Left ventricle myocardium superior (tissue), 1 donor: ENCODE results near the gene KRT17. TPM values are rescaled to one million over a fixed set of nuclear protein-coding genes. Genes with fewer than 3 reads are reported as not detected.
"Not testable (repeated sequence)": the region's sequence is repeated elsewhere in the genome, so short reads cannot be mapped to it uniquely, and the experiment has no call there.

Source experiments
- ATAC-seq: fragments of 200-7000 bp; cut with Tn5 transposase; one replicate; pipeline ENCODE4 v1.9.1; 2020; ENCODE audit warnings: mild to moderate bottlenecking, moderate library complexity
- DNase-seq: peaks from one replicate; pipeline ENCODE4 v3.0.0-alpha.2; 2020
- intact Hi-C: fragments of 100-400 bp; cut with micrococcal nuclease; formaldehyde crosslinking; loops from one replicate; pipeline ENCODE4 v1.11.0; 2022
- total RNA-seq: library from RNA; stranded (reverse); fragmentation: NEBNext Ultra II Directional; extraction: Animal tissue kit (Norgen Biotek cat#: 25700); gene quantifications from one replicate; pipeline ENCODE4 v1.2.1, GENCODE V29; 2021
- donor health status: DM: no; HTN: yes; CAD: no; lungs with severe emphysema.

The KRT17 gene
- total RNA-seq, 1 donor from 2014 or later: not detected

GRCh38 chr17:41626028-41626913 lies 1.9 kb upstream of the KRT17 start:
- intact Hi-C loops, ATAC-seq: not testable (repeated sequence)
- DNase-seq: peak; percentile 12

GRCh38 chr17:41625602-41626001 lies 1.2 kb upstream of the KRT17 start:
- intact Hi-C loops: no loop called here
- ATAC-seq (no peak), DNase-seq (peak; percentile 46)

- DNase-seq, ATAC-seq: not testable (repeated sequence)
Observed at GRCh38 chr17:41623184-41623861, 1.1 kb downstream of the KRT17 start.

GRCh38 chr17:41622340-41623183 lies 1.8 kb downstream of the KRT17 start:
- ATAC-seq, DNase-seq, intact Hi-C loops: not testable (repeated sequence)

More at GRCh38 chr17:41623184-41623861, 1.1 kb downstream of the KRT17 start:
- intact Hi-C loops: not testable (repeated sequence)

GRCh38 chr17:41621916-41622315 lies 2.5 kb downstream of the KRT17 start:
- ATAC-seq: no peak
- DNase-seq: no peak
- intact Hi-C loops: no loop called here

DNA sequence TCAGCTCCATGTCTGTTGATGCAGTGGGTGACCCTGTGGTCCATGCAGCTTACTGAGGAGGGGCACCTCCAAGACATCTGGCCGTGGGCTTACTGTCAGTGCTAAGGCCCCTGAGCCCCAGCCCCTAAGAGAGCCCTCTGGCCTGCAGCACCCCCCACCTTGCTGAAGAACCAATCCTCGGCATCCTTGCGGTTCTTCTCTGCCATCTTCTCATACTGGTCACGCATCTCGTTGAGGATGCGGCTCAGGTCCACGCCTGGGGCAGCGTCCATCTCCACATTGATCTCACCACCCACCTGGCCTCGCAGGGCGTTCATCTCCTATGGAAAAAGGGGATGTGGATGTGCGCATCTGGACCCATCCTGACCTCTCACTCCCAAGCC lies 2.9 kb downstream of the KRT17 start:
- DNase-seq: not testable (repeated sequence)

GRCh38 chr17:41620583-41621434 lies 3.6 kb downstream of the KRT17 start:
- ATAC-seq (no peak), DNase-seq (no peak)
- intact Hi-C loops: no loop called here

More for the DNA sequence above, 2.9 kb downstream of the KRT17 start:
- ATAC-seq, intact Hi-C loops: not testable (repeated sequence)

GRCh38 chr17:41619927-41620582 lies 4.3 kb downstream of the KRT17 start:
- DNase-seq, ATAC-seq, intact Hi-C loops: not testable (repeated sequence)

DNA sequence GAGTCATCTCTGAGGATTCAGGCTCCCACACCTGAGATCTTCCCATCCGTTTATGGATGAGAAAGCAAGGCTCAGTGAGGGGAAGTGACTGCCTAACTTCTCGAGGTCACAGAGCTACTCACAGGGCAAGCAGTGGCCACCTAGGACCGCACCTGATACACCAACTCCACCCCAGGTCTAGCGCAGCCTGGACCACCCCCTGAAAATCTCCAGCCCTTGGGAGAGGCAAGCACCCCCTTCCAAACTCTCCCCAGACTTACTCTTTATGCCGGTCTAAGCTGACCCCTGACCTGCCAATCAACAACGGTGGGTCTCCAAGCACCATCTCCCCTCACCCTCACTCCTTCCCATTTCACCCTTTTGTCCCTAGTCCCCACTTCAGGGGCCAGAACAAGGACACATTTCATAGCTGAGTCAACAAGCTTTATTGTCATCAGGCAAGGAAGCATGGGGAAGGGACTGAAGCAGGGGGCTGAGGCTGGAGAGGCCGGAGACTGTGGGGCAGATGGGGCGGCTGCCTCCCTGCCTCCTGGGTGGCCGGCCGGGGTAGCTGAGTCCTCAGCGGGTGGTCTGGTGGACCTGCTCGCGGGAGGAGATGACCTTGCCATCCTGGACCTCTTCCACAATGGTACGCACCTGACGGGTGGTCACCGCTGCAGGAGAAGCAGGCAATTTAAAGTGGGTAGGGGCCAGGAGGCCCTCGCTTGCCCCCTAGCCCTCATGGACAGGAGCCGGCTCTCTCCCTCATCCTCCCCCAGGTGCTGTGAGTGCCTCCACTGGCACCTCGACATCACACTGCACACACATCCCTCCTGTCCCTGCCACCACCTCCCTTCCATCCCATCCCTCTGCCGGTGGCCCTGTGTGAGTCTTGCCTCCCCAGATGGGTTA lies 5.1 kb downstream of the KRT17 start:
- DNase-seq: no peak
- intact Hi-C loops: no loop called here
- ATAC-seq: no peak

- intact Hi-C loops: no loop called here
- DNase-seq: no peak
- no peak for ATAC-seq
Observed at GRCh38 chr17:41618341-41619035, 5.9 kb downstream of the KRT17 start.

DNA sequence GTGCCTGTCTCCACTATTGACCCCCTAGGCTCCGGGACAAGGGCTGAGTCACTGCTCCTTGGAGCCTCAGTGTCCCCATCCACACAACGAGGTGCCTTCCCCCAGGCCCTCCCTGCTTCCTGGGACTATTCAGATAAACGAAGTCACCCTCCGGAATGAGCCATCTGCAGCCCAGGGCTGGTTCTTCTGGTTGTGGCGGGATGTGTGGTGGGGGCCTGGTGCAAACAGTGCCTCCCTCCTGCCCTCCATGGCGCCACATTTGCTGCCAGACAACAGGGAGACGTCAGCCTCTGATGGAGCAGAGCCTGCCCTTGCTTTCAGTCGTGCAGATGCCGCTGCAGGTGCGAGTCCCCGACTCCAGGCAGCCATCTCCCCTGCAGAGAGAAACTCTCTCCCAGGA lies 6.7 kb downstream of the KRT17 start:
- DNase-seq (no peak), ATAC-seq (no peak)
- intact Hi-C loops: no loop called here

DNA sequence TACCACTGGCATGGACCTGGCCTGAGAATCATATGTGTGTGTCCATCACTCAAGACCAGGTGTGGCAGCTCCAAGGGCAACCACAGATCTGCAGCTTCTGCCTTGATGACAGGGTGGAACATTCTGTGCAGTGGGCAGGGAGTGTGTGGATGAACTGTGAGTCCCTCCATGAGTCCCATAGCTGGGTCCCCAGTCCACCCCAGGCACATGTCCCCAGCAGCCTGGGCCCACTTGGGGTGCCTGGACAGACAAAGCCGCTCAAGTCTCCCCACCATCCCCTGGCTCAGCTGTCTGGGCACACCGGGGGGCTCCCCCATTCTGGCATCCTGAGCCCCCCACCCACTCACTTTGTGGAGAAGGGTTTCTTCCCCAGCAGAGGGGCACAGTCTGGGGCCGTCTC lies 7.2 kb downstream of the KRT17 start:
- intact Hi-C loops: no loop called here
- no peak for ATAC-seq
- DNase-seq: no peak

GRCh38 chr17:41616486-41616885 lies 7.9 kb downstream of the KRT17 start:
- ATAC-seq, DNase-seq, intact Hi-C loops: not testable (repeated sequence)

GRCh38 chr17:41615454-41615853 lies 8.9 kb downstream of the KRT17 start:
- intact Hi-C loops: no loop called here
- DNase-seq (no peak), ATAC-seq (no peak)

- DNase-seq, intact Hi-C loops, ATAC-seq: not testable (repeated sequence)
Observed at GRCh38 chr17:41614767-41615166, 9.6 kb downstream of the KRT17 start.

DNA sequence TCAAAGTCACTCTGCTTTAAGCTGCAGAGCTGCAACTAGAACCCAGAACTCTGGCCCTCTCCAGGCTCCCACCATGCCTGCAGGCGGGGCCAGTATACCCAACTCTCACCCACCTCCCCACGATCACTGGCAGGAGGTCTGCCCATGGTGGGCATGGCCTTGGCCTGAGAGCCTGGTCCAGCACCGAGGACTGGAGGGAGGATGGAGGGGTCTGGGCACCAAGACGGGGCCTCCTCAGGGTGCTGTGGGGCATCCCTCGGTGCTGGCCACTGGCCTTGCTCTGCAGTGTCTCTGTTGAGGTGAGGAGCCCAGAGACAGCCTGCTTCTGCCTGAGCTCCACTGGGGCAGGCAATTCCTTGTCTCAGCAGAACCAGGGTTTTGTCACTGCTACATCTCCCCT lies 10.3 kb downstream of the KRT17 start:
- DNase-seq: no peak
- intact Hi-C loops: no loop called here
- ATAC-seq: no peak
